GOT3 (cell line): ENCODE results near the gene CGREF1.
A peak's percentile ranks its signal among the peaks of the same experiment; 100 is the strongest.
"Not testable (repeated sequence)": the region's sequence is repeated elsewhere in the genome, so short reads cannot be mapped to it uniquely, and the experiment has no call there.

Experiments
- DNase-seq: peaks from one replicate; lab custom pipeline; 2025; ENCODE audit warnings: mixed read lengths; lab: John Stamatoyannopoulos, UW

CGREF1 gene

DNA sequence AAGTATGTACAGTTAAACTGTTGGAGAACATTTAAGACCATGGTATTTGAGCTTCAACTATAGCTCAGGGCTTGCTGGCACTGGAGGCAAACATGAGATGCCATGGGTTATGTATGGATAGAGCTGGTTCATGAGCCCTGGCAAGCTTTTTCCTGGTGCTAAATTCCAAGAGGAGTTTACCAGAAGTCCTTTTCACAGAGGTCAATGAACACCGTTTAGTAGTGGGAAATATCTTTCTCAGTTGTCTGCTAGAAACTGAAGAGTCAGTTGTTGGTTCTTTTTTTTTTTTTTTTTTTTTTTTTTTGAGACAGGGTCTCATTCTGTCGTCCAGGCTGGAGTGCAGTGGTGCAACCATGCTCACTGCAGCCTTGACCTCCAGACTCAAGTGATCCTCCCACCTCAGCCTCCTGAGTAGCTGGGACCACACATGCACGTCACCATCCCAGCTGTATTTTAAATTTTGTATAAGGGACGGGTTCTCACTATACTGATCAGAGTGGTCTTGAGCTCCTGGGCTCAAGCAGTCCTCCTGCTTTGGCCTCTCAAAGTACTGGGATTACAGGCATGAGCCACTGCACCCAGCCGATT lies 31.0 kb downstream of the CGREF1 start:
- DNase-seq, result no peak

DNA sequence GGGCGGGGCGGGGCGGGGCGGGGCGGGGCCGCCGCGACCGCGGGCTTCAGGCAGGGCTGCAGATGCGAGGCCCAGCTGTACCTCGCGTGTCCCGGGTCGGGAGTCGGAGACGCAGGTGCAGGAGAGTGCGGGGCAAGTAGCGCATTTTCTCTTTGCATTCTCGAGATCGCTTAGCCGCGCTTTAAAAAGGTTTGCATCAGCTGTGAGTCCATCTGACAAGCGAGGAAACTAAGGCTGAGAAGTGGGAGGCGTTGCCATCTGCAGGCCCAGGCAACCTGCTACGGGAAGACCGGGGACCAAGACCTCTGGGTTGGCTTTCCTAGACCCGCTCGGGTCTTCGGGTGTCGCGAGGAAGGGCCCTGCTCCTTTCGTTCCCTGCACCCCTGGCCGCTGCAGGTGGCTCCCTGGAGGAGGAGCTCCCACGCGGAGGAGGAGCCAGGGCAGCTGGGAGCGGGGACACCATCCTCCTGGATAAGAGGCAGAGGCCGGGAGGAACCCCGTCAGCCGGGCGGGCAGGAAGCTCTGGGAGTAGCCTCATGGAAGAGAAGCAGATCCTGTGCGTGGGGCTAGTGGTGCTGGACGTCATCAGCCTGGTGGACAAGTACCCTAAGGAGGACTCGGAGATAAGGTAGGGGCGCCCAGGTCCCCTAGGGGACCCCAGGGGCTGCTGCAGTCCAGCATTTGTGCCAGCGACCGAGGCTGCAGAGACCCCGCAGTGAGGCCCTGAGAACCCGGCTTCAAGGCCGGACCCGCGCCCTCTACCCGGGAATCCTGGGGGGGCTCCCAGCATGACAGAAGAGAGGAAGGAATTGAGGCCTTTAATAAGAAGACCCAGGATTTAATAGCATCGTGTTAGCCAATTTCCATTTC lies 32.0 kb downstream of the CGREF1 start, which contains the start of gene KHK:
Gene KHK (plus strand): TSS at position 49 of the 870 bp plus-strand sequence. CDS start 488 bp downstream, at position 537.
- no peak for DNase-seq

DNA sequence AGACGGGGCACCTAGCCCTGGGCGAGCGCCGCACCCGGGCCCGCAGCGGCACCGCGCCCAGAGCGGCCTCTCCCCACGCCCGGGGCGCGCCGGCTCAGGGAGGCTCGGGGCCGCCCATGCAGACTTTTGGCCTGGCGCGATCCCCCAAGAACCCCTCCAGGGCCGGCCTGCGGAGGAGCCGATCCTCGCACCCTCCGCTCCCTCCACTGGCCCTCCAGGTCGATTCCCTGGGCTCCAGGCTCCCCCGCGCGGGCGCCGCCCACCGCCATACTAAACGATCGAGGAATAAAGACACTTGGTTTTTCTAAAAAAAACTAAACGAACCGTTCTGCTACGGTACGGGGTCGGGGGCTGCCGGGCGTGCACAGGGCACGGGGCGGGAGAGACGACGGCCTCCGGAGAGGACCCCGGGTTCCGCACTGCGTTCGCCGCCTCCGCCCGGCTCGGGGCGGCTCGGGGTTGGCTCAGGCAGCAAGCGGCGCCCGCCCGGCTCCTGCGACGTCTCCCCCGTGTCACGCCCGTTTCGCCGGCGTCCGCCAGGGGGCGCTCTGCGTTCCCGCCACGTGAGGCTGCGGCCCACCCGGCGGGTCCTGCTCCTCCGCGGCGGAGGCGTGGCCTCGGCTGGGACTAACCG lies 32.7 kb downstream of the CGREF1 start:
- DNase-seq, result peak; percentile 86

DNA sequence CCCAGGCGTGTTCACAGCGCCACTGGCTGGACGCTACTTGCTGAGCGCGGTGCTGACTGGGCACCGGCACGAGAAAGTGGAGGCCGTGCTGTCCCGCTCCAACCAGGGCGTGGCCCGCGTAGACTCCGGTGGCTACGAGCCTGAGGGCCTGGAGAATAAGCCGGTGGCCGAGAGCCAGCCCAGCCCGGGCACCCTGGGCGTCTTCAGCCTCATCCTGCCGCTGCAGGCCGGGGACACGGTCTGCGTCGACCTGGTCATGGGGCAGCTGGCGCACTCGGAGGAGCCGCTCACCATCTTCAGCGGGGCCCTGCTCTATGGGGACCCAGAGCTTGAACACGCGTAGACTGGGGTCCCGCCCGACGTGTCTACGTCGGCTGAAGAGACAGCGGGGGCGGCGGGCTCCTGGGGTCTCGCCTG lies 33.2 kb downstream of the CGREF1 start:
- no peak for DNase-seq

DNA sequence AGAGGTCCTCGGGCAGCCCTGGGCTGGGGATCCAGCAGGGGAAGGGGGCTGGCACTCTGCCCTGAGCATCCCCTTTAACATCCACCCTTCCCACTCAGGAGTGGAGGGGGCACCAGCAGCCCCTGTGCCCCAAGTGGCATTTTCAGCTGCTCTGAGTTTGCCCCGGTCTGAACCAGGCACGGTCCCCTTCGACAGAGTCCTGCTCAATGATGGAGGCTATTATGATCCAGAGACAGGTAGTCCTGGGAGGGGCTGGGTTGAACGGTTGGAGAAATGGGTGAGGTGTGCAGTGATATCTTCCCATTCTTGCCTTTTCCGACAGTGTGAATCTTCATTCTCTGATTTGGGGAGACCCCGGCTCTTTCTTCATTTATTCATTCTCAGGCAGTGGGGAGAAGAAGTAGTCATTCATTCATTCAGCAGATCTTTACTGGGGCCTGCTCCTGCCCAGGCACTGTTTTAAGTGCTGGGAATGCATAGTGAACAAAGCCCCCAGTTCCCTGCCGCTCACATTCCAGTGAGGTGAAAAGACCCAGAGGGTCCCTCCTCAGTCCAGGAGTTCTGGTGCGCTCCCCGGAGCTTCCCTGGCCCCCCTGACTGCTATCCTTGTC lies 33.8 kb downstream of the CGREF1 start:
- DNase-seq, result no peak

DNA sequence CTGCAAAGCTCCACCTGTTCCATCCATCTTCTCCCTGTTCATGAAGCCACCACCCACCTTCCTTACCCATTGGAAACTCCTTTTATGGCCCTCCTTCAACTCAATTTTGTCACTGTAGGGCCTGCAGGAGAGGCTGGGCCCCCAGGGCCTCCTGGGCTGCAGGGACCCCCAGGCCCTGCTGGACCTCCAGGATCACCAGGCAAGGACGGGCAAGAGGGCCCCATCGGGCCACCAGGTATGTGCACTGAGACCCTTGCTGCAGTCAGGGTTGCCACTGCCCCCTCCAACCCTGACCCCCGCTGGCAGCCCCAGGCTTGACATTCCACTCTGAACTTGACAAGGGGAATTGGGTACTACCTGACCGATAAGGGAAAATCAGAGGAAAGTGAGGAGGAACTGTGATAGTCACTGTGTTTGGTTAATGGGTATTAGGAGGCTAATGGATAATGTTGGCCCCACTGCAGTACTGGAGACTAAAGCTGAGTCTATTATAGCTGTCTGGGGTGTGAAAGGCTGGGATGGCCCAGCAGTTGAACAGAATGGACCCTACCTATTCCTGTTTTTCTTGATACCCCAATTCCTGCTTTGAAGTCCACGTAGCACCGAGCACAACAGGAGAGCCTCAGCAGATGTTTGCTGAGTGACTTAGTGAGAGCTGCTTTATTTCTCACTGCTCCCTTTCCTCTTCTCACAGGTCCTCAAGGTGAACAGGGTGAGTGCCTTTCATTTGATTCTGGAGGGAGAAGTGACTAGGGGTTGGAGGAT lies 34.4 kb downstream of the CGREF1 start:
- no peak for DNase-seq

DNA sequence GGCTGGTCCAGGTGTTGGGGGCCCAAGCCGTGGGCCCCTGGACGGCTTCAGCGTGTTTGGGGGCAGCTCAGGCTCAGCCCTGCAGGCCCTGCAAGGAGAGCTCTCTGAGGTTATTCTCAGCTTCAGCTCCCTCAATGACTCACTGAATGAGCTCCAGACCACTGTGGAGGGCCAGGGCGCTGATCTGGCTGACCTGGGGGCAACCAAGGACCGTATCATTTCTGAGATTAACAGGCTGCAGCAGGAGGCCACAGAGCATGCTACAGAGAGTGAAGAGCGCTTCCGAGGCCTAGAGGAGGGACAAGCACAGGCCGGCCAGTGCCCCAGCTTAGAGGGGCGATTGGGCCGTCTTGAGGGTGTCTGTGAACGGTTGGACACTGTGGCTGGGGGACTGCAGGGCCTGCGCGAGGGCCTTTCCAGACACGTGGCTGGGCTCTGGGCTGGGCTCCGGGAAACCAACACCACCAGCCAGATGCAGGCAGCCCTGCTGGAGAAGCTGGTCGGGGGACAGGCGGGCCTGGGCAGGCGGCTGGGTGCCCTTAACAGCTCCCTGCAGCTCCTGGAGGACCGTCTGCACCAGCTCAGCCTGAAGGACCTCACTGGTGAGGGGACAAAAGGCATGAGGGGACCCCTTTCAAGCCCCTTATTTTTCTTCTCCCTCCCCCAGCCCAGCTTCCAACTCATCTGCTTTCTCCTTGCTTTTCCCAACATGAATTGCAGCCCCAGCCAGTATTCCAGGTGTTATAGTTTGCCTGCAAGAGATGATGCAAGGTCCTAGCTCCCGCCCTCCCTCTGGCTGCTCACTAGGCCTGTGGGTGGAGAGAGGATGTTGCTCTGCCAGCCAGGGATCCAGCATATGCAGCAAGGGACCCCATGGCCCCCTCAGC lies 35.3 kb downstream of the CGREF1 start:
- DNase-seq, result no peak

DNA sequence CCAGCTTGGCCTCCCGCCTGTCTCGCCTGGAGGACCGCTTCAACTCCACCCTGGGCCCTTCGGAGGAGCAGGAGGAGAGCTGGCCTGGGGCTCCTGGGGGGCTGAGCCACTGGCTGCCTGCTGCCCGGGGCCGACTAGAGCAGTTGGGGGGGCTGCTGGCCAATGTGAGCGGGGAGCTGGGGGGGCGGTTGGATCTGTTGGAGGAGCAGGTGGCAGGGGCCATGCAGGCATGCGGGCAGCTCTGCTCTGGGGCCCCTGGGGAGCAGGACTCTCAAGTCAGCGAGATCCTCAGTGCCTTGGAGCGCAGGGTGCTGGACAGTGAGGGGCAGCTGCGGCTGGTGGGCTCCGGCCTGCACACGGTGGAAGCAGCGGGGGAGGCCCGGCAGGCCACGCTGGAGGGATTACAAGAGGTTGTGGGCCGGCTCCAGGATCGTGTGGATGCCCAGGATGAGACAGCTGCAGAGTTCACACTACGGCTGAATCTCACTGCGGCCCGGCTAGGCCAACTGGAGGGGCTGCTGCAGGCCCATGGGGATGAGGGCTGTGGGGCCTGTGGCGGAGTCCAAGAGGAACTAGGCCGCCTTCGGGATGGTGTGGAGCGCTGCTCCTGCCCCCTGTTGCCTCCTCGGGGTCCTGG lies 36.0 kb downstream of the CGREF1 start:
- no peak for DNase-seq

DNA sequence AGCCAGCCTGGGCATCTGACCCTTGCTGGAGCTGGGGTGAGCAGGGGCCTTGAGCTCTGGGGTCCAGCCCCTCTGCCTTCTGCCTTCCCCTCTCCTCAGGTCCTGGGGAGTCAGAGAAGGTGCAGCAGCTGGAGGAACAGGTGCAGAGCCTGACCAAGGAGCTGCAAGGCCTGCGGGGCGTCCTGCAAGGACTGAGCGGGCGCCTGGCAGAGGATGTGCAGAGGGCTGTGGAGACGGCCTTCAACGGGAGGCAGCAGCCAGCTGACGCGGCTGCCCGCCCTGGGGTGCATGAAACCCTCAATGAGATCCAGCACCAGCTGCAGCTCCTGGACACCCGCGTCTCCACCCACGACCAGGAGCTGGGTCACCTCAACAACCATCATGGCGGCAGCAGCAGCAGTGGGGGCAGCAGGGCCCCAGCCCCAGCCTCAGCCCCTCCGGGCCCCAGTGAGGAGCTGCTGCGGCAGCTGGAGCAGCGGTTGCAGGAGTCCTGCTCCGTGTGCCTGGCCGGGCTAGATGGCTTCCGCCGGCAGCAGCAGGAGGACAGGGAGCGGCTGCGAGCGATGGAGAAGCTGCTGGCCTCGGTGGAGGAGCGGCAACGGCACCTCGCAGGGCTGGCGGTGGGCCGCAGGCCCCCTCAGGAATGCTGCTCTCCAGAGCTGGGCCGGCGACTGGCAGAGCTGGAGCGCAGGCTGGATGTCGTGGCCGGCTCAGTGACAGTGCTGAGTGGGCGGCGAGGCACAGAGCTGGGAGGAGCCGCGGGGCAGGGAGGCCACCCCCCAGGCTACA lies 36.8 kb downstream of the CGREF1 start:
- no peak for DNase-seq

DNA sequence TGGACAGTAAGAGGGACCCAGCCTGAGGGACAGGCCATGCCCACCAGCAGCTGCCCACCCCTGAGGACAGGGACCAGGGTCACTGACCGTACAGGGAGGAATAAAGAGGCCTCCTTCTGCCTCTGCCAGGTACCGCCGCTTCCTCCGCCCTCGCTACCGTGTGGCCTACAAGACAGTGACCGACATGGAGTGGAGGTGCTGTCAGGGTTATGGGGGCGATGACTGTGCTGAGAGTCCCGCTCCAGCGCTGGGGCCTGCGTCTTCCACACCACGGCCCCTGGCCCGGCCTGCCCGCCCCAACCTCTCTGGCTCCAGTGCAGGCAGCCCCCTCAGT lies 38.4 kb downstream of the CGREF1 start:
- no peak for DNase-seq

DNA sequence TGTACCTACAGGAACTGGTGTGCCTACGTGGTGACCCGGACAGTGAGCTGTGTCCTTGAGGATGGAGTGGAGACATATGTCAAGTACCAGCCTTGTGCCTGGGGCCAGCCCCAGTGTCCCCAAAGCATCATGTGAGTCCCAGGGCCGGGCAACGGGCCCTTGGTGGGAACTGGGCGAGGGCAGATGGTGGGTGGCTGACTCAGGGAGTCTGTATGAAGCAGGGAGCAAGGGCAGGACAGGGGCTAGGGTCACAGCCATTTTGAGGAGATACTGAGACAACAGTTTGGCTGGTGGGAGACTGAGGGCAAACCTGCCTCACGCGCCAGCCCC lies 38.8 kb downstream of the CGREF1 start:
- DNase-seq, result no peak

DNA sequence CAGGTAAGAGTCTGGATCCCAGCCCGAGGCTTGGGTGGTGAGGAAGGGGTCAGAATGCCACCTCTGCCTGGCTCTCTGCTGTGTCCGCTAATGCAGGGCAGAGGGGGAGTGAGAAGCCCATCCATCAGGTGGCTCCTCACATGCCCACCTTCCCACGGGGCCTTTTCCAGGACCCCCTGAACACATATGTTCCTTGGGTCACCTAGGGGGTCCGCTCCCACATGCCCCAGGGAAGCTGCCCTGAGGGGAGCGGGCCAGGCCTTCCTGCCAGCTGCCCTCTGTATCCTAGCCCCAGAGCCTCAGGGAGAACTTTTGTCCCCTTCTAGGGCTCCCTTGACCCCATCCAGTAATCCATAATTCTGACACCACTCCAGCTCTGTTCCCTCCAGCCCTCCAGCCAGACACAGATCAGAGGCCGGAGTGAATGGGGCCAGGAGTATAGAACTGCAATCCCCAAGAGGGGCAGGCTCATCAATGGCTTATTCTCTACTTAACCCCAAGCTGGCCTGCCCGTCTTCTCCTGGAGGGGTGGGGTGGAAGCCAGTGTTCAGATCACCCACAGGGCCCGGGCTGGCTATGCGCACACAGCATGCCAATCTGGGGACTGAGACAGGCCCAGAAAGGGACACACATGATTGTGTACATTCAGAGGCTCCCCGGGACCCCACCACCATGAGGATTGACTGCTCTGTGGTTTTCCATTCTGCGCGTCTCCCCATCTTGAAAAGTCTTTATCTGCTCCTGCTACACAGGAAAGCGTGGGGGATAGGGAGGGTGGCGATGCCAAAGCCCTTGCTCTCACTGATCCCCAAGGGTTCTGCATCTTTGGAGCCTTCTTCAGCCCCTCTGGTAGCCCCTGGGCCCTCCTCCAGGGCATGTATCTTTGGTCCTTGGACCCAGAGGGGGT lies 39.4 kb downstream of the CGREF1 start:
- no peak for DNase-seq

DNA sequence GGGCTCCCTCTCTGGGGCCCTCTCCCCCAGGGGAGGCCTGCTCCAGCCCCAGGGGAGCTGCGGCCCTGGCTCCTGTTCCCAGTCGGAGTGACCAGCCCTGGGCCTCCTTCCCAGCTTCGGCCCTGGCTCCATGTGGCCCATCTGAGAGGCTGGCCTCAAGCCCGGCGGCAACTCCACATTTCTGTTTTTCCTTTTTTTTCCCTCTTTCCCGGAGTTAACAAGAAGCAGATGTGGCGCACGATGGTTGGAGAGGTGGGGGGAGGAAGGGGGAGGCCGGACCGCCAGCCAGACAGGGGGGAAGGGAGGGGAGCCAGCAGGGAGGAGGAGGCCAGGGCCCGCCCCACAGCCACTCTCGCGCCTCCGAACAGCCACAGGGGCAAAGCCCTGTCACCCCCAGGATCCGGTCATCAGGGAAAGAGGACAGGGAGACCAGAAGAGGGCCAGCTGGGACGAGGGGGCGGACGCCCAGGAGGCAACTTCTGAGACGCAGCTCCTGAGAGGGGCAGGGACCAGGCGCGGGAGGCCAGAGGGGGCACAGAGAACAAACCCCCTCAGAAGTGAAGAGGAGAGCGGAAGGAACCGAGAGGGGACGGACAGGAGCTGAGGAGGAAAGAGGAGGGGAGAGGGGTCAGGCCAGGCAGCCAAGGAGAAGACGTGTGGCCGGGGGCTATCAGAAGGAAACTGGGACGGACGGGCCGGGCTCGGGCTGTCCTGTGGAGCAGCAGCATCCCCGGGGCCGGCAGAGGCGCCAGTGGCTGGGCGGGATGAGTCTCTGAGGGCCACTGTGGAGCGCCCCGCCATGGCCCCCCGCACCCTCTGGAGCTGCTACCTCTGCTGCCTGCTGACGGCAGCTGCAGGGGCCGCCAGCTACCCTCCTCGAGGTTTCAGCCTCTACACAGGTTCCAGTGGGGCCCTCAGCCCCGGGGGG lies 40.4 kb downstream of the CGREF1 start, which contains the start of gene EMILIN1:
Gene EMILIN1 (plus strand): TSS at position 349 of the 928 bp plus-strand sequence. CDS start 451 bp downstream, at position 800.
- DNase-seq, result peak; percentile 32

DNA sequence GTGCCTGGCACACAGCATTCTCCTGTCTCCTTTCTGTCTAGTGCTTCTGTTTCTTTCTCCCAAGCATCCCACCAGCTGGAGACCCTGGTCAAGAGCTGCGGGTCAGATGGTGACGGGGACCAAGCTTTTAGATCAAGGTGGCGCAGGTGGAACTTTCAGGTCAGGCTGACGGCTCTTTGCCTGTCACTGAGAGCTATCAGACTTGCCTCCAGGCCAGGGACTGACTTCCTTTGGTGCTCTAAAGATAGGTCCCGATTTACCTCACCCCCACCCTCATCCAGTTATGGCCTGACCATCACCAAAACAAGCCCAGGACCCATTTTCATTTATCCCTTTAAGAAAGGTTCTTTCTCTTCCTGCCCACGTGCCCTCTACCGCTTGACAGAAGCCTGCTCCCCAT lies 41.7 kb downstream of the CGREF1 start:
- DNase-seq, result no peak

DNA sequence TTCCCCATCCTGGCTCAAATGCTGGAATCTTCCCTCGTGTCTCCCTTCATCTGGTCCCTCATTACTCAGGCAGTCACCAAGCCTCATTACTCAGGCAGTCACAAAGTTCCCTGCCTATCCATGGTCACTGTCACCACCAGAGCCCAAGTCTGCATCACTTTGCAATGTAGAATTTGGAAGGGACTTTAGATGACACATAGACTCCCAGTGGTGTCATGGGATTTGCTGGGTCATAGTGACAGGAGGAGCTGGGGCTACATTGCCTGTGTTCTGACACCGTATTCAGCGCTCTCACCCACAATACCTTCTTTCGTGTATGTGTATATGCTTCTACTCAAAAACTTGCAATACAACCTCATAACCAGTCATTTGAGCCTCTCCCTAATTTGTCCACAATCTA lies 42.6 kb downstream of the CGREF1 start:
- no peak for DNase-seq

DNA sequence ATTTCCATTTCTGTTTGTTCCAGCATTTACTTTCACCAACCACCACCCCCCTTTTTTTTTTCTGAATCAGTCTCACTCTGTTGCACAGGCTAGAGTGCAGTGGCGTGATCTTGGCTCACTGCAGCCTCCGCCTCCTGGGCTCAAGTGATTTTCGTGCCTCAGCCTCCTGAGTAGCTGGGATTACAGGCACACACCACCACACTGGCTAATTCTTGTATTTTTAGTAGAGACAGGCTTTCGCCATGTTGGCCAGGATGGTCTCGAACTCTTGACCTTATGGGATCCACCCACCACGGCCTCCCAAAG lies 43.4 kb downstream of the CGREF1 start:
- DNase-seq, result not testable (repeated sequence)

DNA sequence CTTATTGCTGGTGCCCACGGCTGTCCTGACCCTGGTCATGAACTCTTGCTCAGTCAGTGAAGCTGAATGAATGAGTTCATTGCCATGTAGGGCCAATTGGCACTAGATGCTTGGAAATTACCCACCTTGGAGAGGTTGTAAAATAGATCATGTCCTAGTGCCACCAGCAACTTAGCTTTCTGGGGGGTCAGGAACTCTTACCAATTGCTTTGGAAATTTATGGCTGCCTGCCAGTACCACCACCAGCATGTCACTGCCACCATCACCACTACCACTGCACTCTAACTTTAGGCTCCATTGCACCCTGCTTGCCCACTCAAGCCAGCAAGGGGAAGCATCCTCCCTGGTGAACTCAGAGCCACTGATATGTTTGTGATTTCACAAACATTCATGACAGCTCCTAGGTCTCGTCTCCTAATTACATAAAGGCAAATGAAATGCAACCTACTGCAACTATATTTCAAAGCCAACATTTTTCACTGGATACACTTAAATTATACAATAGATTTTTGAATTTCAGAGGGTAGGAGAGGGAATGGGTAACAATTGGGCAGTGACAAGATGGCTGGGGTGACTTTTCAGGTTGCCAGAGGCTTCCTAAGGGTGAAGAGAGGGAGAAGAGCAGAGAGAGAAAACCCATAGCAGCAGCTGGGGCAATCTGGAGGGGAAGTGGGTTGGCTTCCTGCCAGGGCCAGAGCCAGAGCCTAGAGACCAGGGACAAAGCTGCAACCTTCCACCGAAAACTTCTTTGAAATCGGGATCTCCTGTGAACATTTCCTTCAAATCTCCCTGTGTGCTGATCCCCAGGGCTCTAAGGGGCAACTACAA lies 44.0 kb downstream of the CGREF1 start:
- DNase-seq, result no peak
